Mucosa of gallbladder (tissue), 1 donor: ENCODE results near the gene CITED1. TPM values are rescaled to one million over a fixed set of nuclear protein-coding genes. Genes with fewer than 3 reads are reported as not detected.

Experiments
- DNase-seq: peaks from one replicate; pipeline ENCODE4 v3.0.0-alpha.2; 2020; ENCODE audit warnings: low spot score
- total RNA-seq: library from RNA; stranded (reverse); gene quantifications from one replicate; pipeline ENCODE4 v1.2.1, GENCODE V29; 2021
- donor health status: DM: no; HTN: no; CAD: no.

The CITED1 gene
- total RNA-seq, 1 donor from 2014 or later = not detected

DNA sequence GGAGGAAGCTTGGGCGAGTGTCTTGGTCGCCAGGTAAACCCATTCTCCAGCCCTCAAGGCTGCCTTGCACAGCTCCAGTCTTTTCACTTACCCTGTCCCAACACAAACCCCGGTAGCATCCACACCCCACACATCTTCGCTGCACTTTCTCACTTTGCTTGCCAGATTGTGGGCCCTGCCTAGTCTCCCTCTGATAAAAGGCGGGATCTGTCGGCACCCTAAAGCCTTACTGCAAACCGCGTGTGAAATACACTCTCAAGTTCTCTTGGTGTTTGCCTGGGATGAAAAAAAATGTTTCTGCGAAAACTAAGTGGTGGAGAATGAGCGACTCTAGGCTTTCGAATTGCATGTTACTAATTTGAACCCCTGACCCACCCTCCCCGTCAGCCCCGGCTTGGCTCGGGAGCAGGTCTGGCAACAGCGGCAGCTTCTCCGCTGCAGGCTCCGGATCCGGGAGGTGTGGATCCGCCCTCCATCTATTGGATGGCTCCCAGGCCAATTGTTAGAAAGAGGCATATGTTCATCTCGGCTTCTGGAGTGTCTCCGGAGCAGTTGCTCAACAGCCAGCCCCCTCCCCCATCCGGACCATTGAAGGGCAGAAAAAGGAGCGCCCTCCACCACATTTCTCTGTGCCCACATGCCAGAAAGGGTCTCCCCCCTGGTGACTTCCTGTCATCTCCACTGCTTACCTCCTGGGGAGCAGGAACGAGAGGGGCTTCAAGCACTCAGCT is 3.0 kb upstream of the CITED1 start:
- peak; percentile 63 for DNase-seq

DNA sequence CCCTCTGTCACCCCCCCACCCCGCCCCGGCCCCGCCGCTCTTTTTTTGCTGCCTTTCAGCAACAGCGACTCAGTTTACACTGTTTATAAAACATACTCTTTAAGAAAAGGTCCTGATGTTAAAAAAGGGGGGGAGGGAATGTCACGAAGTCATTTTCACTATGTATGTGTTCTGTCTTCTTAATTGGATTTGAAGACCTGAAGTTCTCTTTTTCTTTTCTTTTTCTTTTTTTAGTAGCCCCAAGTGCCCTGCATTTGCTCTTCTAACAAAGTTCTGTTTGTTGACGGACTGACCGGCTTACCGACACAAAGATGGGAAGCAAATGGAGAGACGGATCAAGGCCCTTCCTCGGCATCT is 2.5 kb upstream of the CITED1 start:
- DNase-seq = no peak

DNA sequence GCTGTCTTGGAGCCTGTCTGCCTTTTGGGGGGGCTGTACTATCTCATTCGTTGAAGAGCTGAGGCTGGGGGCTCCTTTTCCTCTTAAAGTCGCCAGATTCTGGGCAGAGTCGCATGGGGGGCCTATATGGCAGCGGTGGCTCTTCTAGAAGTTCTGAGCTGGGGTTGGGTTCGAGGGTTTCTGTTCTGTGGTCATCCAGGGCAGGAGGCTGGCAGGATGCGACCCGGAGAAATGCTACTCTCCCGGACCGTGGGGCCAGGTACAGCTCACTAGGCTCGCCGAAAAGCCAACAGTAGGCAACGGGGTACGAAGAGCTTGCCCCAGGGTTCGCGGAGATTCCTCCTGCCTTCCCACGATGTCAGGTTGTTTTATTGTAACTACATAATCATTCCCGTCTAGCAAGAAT is 1.9 kb upstream of the CITED1 start:
- no peak for DNase-seq

DNA sequence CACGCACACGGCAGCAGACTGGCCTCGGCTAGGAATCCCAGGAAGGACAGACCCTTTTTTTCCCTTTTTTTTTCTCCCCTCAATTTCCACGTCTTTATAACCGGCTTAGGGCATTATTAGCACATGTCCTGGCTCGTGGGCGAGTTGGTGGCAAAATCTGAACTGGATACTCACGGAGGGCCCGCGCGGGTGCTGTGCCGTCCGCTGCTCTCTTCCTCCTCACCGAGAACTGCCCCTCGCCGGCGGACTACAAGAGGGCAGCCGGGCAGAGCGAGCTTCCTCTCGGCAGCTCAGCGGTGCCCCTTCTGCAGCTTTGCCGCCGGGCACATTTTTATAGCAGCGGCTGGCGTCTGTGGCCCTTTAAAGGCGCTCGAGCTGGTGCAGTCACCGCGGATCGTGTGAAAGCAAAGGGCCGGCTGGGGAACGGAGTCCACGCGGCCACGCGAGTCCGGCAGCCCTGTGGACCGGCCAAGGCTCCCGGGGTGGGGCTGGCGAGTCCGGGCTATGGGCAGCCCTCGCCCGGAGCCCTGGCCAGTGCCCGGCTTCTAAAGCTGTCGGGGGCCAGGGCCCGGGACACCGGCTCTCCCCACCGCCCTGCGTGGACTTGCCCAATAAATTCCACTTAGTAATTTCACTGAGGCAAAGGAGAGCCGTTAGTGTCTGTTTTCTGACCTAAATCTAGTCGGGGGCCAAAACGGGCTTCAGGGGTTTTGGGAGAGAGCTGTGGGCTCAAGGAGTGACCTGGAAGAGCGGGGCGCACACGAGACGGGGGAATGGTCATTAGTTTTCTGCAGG is 1.3 kb upstream of the CITED1 start:
- DNase-seq = peak; percentile 59

DNA sequence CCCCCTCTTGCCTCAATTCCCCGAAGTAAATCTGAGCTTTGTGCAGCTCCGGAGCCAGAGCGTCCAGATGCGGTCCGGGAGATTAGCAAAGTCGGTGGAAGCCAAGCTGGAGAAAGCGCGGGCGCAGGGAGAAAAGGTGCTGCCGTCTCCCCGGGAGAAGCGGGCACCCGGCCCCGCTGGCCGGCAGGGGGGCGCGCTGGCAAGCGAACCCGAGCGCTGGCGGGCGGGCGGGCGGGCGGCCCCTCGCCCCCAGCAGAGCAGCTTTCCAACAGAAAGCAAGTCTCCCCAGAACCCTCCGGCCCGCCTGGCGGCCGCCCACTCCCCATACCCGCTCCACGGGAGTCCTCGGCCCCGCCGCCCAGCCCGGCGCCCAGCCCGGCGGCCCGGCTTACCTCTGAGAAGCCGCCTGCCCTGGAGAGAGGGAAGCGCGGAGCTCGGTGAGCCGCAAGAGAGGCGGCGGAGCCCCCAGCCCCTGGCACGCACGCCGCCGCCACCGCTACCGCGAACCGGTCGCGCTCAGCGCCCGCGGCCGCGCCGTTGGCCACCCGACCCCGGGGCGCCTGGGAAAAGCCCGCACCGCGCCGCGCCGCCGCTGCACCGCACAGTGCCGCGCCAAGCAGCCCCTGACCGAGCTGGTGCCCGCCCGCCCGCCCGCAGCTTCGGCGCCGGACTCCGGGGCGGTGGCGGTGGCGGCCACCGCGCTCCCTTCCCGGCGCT is 529 bp upstream of the CITED1 start:
- no peak for DNase-seq

DNA sequence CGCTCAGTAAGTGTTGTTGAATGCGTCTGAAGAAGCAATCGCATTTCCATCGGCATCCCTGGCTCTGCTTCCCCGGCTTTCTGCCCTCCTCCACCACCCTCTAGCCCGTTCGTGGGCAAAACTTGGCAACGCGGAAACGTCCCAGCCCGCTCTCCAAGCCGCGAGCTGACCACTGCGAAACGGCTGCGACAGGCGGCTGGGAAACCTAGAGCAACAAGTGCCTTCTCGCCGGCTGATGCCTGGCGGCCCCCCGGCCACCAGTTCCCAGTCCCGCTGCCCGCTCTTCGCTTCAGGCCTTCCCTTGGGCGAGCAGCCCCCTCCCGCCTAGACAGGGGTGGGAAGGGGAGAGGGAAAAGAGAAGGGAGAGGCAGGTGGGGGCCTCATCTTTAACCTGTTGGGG is 837 bp downstream of the CITED1 start:
- no peak for DNase-seq

DNA sequence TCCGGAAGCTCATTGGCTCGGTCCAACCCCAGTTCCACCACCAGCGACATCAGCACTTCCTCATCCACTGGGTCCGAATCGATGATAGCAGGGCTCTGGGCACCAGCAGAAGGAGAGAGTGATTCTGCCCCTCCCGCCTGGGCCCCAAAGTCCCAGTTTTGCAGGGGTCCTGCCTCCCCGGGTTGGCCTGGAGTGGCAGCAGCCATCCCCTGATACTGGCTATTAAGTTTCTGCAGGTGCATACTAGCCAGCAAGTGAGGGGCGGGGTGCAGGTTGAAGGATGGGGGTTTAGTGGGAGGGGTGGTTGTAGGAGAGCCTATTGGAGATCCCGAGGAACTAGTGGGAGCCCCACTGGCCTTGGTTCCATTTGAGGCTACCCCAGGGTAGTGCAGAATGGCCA is 3.9 kb downstream of the CITED1 start:
- DNase-seq = no peak

DNA sequence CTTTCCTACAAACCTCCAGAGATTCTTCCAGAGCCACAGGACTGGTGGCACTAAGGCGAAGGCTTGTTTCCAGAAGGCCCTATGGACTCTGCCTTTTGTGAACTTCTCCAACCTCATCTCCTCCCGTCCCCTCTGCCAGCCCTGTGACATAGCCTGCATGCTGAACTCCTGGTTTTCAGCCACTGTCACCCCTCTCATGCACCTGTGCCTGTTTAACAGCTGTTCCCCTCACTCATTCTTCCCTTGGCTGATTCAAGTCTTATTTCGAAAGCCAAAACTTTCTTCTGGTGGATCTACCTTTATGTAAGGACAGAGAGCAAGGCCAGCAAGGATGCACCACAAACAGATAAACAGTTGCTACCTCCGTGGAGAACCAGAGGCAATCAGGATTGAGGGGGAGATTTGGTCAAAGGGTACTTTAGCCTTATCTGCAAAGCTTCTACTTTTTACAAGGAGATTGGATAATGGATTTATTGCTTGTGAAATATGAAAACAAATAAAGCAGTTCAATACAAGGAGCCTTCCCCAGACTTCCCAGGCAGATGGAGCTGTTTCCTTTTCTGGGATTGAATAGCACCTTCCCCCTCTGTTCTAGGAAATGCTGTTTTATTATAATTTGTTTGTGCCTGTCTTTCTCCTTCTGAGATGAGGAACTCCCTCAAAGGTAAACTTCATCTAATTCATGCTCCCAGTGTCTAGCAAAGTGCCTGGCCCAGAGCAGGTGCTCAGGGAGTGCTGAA is 5.7 kb downstream of the CITED1 start:
- no peak for DNase-seq

DNA sequence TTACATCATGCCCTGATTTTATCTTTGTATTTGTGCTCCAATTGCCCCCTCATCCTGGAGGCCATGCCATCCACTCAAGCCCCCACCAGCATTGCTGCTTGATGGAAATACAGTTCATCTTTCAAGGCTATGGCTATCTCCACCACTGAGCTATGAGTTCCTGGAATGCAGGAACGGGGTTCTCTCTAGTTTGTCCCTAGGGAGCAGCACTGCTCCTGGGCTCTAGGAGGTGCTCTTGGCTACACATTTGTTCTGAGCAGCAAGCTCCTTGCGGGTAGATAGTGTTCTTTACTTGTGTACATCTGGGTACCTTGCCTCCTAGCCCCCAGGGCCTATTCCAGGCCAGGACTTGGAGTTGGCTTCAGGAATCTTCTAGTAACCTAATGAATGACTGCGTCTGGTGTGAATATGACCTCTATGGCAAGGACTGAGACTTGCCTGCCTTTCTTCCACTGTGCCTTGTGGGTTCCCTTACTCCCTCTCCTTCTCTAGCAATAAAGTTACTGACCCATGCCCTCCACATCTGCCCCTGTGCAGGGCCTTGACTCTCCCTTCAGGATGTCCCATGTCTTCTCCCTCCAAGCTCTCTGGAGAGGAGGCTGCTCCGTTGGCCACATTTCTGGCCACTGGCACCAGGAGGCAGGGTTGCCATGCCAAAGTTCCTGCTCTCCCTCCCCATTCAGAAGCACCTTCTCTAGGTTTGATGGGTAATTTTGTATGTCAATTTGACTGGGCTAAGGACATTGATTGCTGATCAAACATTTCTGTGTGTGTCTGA is 7.6 kb downstream of the CITED1 start:
- DNase-seq = no peak

DNA sequence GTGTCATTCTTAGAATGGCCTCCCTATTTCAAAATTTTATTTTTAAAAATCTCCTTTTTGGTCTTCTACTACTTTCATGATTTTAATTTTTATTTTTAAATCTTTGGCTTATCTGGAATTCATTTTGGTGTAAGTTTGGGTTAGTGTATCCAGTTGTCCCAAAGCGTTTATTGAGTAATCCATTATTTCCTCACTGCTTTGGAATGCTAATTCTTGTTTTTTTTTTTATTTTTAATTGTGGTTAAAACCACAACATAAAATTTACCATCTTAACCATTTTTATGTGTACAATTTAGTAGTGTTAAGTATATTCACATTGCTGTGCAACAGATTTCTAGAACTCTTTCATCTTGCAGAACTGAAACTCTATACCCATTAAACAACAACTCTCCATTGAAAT is 8.7 kb downstream of the CITED1 start:
- DNase-seq = no peak

DNA sequence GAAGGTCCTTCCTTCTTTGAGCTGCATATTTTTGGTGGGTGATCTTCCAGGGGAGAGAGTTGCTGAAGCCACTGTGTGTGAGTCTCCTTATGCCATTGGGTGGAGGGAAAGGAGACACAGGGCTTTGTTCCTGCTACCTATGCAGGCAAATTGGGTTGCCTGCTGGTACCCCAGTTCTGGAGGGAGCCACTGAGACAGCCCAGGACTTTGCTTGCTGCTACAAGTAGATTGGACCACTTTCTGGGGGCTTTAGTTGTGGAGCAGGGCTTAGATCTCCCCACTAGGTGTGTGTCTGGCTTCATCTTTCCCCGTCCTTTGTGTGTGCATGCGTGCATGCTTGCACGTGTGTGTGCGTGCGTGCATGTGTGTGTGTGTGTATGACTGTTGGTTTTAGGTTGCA is 10.0 kb downstream of the CITED1 start:
- DNase-seq = no peak

DNA sequence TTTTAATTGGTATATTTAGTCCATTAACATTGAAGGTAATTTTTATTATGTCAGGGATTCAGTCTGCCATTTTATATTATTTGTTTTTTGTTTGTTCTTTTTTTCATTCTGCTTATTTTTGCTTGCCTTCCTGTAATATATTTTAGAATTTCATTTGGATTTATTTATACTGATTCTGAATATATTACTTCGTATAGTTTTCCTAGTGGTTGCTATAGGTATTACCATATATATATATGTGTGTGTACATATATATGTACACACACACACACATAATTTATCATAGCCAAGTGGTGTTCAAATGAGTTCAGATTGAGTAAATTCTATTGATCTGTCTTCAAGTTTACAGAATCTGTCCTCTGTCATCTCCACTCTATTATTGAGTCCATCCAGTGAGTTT is 11.2 kb downstream of the CITED1 start:
- no peak for DNase-seq

DNA sequence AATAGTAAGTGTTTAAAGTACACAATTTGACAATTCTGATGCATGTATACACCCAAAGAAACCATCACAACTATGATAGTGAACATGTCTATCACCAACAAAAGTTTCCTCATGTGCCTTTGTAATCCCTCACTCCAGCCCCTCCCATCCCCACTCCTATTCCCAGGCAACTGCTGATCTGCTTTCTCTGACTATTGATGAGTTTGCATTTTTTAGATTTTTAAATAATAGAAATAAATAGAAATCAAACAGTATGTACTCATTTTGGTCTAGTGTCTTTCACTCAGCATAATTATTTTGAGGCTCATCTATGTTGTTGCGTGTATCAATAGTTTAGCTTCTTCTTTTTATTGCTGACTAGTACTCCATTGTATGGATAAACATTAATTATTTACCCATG is 23.4 kb downstream of the CITED1 start:
- DNase-seq = no peak

DNA sequence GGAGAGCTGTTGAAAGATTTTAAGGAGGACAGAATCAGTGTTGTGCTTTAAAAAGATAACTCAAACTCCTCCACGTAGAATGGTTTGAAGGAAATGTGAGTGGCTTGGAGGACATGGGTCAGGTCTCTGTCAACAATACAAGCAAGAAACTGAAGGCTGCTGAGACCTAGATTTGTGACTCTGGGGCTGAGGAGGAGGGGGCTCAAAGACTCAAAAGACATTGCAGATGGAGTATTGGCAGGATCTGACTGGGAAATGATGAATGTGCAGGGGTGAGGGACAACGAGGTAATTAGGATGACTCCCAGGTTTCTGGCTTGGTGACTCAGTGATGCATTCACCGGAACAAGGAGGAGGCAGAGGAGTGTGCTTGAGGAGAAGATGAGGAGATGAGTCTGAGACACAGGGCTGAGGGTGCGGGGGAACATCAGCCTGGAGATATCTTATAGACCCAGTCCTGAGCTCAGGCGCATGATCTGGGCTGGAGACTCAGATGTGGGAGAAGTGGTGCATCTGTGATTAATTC is 25.3 kb downstream of the CITED1 start:
- DNase-seq = no peak

DNA sequence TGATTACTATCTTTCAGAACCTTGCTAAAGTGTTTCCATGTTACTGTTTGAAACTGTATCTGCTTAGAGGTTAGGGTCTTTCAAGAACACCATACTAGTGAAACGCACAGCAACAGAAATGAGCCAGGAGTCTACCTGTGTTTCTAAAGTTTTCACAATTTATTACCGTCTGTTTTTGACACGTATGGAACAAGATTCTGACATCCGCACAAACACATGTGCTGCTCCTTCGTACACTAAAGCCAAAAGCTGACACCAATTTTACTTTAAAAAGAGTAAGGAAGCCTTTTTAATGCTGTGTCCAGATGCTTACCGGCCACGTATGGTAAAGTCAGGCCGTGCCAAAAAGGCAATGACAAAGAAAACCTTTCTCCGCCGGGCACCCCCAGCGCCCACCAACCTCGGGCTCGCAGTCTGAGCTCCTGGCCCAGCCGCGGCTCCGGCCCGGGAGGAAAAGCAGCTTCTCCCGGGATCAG is 29.2 kb downstream of the CITED1 start:
- no peak for DNase-seq

DNA sequence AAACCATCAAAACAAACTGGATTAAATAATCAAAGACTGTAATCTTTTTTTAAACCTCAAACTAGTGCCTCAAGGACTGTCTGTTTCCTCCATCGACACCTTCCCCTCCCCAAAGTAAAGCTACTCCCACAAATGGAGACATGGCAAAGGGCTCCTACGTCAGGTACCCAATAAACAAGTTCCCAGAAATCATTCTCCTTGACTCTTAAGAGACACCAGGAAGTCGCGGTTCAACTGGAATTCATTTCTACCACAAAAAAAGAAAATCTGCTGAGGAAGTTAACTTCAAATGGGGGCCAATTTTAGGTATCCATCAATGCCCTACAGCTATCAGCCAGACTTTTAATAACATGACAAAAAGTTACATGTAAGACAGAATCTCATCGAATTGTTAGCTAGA is 31.2 kb downstream of the CITED1 start:
- DNase-seq = no peak

DNA sequence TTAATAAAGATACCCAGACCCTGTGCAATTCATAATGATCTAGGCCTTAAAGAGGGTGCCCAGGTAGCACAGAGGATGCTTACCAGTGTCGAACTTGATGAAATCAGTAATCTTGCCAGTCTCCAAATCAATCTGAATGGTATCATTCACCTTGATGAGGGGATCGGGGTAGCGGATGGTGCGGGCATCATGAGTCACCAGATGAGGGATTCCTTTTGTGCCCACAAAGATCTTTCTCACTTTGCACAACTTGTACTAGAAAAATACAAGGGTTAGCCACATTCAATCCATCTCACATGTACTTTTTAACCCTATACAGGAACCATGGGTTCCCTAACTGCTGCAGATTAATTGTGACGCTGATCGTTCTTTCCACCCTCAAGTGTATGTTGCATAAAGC is 32.0 kb downstream of the CITED1 start:
- no peak for DNase-seq

DNA sequence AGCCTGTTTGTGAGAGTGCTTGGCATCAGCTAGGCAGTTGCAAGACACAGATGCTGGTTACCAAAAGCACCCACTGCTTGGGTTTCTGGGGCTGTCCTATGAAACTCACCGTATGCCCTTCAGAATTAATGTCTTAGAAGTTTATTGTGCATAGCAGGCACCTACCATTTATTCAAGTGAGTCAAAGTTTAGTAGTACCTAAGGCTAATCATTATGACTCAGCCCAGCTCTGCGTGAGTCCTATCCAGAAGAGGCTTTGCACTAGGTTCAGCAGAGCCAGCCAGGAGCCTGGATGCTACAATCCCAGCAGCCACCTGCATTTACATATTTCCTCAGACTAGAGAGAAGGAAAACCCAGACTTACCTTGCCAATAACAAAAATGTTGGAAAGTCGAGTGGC is 32.8 kb downstream of the CITED1 start:
- DNase-seq = no peak

DNA sequence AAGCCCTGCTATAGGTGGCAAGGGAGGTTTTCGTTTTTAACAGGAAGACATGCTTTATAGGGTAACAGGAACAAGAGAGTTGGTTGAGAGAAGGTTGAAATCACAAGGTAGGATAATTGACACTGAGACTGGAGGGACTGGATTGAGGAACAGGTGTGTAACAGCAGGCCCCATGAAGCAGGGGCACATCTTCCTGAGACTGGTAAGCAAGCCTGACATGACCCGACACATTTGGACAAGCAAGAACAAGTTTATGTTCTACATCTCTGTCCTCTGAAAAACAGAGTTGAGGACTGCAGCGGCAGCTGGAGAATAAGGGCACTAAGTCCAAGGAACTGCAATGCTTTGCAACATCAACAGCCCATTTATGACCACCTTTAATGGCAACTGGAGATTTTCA is 33.9 kb downstream of the CITED1 start:
- DNase-seq = no peak

DNA sequence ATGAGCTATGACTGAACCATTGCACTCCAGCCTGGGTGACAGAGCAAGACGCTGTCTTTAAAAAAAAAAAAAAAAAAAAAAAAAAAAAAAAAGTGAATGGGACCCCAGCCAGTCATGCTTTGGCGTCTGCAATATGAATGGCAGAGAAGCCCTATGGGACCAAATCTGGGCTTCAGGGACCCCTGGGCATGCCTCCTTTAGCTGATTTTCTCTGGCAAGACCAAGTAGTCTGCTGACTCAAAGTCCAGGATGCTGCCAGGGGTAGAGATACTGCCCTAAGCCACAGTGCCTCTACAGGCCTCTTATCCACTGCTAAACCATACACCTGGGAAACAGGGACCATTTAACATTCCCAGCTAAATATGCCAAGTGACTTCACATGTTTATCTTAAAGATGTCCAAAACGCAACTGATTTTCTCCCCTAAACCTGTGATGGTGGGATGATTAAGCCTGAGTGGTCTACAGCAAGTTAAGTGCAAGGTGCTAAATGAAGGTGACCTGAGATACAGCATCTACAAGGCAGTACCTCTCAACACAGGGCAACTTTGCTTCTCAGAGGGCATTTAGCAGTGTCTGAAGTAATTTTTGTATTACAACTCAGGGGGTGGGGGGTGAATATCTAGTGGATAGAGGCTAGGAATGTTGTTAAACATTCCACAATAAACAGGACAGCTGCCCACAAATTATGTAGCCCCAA is 34.5 kb downstream of the CITED1 start:
- no peak for DNase-seq
